SHP77 treated with DMSO at 0.1 percent for 48 hours (cell line): ENCODE results near the gene ADGRG1.

Experiments used
- DNase-seq: peaks from one replicate; lab custom pipeline; 2025; lab: John Stamatoyannopoulos, UW

Gene ADGRG1

DNA sequence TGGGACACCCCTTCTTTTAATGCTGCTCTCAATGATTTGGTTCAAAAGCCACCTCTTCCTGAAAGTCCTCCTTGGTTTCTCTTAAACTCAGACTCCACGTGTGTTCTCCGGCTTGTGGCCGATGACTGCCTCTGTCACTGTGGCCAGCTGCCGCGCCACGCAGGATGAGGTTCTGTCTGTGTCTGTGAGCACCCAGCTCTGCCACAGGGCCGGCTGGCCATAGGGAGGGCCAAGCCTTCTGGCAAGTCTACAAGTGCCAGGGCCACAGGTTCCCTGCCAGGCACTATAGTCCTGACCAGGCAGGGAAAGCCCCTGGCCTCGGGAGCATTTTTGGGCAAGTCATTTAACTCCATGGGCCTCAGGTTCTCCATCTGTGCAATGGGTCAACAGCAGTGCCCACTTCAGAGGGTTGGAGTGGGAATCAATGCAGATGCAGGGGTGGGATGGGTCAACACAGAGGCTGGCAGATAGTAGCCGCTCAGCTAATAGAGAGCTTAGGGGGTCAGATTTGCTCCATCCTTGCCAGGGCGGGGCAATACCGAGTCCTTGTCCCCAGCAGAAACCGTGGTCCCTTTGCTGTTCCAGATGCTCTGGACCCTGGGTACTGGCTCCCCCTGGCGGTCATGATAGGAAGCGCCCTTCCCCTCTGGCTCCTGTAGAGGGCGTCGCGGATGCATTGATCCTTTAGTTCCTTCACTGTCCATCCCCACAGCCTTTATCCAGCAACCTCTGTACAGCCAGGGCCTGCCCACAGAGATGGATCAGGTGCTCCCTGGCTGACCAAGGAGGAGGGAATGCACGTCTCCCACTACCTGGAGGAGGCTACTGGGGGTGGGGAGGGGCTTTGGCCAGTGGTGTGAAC, 20.4 kb downstream of the ADGRG1 start:
- peak; percentile 34 for DNase-seq

DNA sequence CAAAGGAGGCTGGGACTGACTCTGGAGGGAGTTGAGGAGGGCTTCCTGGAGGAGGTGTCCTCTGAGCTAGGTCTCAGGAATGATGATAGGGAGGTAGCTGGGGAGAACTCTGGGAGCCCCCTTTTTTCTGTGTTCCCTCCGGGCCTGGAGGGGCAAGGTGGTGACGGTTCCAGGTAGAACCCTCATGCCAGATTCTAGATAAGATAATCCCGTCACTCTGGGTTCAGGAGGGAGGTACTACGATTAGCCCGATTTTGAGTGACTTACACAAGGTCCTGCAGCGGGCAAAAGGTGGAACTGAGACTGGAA, 21.0 kb downstream of the ADGRG1 start:
- no peak for DNase-seq

DNA sequence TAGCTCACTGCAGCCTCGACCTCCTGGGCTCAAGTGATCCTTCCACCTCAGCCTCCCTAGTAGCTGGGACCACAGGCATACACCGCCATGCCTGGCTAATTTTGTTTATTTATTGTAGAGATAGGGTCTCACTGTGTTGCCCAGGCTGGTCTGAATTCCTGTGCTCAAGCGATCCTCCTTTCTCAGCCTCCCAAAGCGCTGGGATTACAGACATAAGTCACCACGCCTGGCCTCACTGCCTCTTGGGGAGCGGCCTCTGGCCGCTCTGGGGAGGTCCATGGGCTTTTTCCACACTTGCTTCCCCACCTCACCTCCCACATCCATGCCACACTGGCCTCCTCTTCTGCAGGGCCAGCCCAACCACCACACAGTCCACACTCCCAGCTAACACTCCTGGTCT, 21.4 kb downstream of the ADGRG1 start:
- no peak for DNase-seq

DNA sequence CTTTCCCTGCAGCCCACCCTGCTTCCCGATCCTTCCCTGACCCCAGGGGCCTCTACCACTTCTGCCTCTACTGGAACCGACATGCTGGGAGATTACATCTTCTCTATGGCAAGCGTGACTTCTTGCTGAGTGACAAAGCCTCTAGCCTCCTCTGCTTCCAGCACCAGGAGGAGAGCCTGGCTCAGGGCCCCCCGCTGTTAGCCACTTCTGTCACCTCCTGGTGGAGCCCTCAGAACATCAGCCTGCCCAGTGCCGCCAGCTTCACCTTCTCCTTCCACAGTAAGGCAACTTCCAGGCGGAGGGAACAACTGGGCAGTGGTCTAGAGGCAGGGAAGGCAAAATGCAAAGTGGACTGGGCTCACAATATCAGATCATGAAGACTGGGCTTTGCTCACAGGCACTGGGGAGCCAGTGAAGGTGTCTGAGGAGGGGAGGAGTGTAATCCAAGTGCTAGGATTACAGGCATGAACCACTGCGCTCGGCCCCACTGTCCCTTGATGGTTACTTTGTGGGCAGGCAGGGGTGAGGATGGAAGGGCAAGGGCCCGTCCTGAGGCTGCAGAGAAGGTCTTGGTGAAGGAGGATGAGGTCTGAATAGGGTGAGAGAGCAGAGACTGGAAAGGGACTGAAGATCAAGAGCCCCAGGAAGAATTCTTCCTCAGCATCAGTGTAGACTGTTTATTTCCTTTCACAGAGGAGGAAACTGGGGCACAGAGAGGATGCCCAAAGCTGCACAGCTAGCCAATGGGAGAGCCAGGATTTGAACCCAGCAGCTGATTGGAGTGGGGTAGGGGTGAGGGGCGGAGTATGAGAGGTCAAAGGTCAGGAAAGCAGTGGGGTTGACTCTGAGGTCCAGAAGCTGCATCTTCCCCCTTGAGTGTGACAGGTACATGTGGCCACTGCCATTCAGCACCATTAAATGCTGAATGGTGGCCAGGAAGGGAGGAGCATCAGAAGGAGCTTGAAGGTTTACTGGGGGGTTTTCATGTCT, 23.2 kb downstream of the ADGRG1 start:
- no peak for DNase-seq

DNA sequence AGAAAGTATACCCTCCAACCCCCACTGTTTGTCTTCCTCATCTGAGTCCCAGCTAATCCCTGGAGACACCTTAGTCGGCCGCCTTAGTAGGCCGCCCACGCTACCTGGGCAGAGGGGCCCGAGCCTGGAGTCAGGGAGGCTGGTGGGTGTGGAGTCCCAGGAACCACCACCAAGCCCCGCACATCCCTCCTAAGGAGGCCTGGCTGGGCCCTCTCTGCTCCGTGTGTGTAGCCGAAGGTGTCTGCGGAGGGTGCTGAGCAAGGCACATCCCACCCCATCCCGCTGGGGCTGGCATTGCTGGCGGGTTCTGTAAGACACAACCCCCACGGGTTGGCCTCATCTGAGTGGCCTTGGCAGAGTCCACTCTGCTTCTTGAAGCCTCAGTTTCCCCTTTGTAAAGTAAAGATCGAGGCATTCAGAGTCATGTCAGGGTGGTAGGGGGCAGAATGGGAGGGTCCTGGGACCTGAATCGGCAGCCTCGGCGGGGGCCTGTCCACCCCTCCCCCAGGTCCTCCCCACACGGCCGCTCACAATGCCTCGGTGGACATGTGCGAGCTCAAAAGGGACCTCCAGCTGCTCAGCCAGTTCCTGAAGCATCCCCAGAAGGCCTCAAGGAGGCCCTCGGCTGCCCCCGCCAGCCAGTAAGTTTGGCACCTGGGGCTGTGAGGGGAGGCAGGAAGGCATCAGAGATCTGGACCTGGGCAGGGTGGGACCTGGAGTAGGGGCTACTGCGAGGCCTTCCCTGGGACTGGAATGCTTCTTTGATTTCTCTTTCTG, 24.5 kb downstream of the ADGRG1 start:
- no peak for DNase-seq

DNA sequence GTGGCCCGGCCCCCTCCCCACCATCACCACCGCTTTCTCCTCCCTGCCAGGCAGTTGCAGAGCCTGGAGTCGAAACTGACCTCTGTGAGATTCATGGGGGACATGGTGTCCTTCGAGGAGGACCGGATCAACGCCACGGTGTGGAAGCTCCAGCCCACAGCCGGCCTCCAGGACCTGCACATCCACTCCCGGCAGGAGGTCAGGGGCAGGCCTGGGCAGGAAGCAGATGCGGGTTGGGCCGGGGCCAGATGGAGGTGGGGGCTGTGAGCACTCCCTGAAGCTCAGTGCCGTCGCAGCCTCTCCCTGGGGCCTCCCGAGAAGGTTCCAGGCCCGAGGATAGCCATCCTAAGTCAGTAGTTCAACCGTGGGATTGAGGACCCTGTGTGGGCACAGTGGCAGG, 25.5 kb downstream of the ADGRG1 start:
- no peak for DNase-seq

DNA sequence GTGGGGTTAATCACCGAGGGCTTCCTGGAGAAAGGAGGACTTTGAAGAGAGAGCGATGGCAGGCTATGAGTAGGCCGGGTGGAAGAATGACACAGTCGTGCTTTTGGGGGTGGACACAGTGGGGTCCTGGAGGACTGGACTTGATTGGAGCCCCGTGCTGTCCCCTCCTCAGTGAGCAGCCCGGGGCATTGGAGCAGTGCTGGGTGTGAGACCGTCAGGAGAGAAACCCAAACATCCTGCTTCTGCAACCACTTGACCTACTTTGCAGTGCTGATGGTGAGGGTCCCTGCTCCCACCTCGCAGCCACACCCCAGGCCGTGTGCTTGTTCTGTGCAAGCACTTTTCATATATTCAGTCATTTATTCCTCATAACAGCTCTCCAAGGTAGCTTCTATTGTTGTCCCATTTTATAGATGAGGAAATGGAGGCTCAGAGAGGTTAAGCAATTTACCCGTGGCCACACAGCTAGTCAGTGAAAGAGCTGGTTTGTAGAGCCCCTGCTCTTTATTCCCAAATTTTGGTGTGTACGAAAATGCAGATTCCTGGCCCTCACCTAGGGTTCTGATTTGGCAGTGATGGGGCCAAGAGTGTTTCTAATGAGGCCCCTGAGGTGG, 28.0 kb downstream of the ADGRG1 start:
- DNase-seq, result no peak

DNA sequence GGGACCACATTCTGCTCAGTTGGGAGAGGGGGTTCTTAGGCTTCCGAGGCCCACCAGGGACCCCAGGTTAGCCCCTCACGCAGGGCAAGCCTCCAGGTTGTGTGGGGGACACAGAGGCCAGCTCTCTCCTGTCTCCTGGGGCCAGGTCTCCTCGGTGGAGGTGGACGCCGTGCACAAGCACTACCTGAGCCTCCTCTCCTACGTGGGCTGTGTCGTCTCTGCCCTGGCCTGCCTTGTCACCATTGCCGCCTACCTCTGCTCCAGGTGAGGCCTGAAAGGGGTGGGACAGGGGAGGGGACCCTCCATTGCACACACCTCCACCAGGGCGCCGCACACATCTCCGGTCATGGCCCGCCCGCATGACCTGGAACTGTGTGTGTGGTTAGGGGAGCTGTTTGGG, 28.8 kb downstream of the ADGRG1 start:
- no peak for DNase-seq

DNA sequence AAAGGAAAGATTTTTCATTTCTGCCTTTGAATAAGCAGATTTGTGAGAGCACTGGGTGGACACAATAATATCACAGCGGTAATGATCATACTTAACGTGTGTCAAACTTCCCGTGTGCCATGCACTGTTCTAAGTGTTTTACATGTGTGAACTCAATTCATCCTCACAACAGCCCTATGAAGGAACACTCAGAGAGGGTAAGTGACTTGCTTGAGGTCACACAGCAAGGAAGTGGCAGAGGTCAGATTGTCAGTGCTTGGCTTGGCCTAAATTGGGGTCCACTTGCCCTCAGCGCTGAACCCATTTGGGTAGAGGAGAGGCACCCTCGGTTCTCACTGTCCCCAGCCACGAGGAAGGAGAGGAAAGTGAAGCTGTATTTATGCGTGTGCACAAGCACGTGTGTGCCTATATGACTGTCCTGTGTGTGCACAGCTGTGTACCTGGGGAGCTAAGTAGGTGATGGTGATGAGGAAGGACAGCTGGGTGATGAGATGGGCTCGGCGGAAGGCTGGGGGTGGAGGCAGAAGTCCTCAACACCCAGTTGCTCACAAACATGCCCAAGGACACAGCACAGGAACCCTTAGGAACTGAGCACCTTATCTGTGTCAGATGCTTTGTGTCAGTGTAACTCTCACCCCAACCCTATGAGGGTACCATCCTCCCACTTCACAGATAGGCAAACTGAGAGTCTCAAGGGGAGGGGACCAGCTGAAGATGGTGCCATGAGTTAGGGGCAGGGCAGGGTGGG, 29.9 kb downstream of the ADGRG1 start:
- DNase-seq, result no peak

DNA sequence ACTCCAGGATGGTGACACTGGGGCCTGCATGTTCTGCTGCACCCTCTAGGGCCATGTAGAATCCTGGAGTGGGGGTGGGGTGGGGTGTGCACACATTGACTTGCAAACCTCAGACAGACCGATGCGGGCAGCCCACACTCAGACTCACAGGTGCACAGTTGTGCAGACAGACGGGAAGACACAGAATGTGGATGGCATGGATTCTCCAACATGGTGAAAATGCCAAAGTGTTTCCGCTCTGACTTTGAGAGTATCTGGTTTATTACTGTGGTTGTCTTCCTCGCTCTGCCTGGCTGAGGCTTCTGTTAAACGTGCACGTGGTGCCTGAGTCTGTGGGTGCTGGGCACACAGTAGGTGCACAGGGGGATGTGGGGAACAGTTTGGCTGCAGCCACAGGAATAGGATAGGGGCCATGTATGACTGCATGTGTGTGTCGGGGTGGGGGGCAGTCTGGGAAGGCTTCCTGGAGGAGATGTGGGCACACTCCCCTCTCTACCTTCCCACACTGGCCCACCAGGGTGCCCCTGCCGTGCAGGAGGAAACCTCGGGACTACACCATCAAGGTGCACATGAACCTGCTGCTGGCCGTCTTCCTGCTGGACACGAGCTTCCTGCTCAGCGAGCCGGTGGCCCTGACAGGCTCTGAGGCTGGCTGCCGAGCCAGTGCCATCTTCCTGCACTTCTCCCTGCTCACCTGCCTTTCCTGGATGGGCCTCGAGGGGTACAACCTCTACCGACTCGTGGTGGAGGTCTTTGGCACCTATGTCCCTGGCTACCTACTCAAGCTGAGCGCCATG, 30.6 kb downstream of the ADGRG1 start:
- DNase-seq, result no peak

DNA sequence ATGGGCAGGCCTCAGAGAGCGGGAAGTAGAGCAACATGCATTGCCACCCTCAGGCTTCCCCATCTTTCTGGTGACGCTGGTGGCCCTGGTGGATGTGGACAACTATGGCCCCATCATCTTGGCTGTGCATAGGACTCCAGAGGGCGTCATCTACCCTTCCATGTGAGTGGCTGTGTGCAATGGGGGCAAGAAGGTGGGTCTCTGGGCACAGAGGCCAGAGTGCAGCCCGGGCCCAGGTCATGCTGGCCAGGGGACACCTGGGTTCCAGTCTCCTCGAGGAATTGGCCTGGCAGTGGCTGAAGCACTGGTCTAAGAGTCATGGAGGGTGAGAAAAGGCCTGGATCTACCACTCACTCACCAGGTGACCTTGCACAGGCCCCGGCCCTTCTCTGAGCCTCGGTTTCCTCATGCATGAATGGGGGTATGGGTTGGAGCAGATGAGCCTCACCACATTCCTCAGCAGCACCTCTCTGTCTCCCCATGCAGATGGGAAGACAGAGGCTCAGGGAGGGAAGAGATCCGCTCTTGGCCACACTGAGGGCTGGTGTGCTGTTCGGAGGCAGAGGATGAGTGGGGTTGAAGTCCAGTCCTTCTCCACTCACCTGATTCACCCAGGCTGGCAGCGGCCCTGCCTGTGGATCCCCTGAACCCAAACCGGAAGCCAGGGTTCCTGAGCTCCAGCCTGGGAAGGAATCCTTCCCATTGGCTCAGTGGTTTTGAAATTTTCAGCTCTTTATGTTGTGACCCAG, 32.5 kb downstream of the ADGRG1 start:
- no peak for DNase-seq

DNA sequence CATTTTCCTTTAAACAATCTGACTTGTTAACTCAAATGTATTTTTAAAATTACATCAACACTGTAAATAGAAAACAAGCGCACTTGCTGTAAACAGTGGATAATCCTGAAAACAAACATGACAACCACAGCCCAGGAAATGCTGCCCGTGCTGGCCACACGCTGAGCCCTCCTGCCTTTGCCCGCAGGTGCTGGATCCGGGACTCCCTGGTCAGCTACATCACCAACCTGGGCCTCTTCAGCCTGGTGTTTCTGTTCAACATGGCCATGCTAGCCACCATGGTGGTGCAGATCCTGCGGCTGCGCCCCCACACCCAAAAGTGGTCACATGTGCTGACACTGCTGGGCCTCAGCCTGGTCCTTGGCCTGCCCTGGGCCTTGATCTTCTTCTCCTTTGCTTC, 33.1 kb downstream of the ADGRG1 start:
- no peak for DNase-seq

DNA sequence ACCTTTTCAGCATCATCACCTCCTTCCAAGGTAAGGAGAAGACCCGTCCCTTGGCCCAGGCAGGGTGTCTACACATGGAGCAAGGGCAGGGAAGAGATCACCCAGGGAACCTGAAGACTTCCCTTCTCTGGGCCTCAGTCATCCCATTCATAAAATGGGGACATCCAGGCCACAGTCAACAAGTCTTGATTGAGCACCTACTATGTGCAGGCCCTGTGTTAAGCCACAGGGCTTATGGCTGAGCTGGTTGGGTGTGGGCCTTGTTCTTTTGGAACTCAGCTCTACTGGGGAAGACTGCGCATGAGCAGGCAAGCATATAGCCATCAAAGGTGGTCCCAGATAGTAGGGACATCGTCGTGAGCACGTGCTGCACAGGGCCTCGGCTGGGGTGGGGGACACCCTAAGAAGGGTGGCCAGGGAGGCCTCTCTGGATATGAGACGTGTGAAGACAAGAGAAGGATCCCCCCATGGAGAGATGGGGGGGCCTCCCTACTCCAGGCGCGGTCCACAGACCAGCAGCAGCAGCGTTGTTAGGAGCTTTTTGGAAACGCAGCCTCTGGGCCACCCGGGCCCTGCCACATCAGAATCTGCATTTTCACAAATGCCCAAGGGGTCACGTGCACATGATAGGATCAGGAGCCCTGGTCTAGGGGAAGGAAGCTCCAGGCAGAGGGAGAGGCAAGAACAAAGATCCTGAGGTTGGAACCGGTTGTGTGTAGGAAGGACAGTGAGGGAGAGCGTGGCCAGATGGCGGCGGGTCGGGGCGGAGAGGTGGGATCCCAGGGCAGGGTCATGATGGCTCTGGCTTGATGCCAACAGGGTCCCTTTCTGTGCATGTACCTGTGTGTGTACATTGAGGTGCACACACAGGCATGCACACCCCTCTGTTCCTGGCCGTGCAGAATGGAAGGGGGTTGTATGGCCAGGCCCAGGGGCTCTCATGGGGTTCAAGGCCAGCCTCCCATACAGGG, 33.8 kb downstream of the ADGRG1 start:
- DNase-seq, result no peak

DNA sequence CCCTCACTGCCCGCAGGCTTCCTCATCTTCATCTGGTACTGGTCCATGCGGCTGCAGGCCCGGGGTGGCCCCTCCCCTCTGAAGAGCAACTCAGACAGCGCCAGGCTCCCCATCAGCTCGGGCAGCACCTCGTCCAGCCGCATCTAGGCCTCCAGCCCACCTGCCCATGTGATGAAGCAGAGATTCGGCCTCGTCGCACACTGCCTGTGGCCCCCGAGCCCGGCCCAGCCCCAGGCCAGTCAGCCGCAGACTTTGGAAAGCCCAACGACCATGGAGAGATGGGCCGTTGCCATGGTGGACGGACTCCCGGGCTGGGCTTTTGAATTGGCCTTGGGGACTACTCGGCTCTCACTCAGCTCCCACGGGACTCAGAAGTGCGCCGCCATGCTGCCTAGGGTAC, 35.0 kb downstream of the ADGRG1 start:
- no peak for DNase-seq

DNA sequence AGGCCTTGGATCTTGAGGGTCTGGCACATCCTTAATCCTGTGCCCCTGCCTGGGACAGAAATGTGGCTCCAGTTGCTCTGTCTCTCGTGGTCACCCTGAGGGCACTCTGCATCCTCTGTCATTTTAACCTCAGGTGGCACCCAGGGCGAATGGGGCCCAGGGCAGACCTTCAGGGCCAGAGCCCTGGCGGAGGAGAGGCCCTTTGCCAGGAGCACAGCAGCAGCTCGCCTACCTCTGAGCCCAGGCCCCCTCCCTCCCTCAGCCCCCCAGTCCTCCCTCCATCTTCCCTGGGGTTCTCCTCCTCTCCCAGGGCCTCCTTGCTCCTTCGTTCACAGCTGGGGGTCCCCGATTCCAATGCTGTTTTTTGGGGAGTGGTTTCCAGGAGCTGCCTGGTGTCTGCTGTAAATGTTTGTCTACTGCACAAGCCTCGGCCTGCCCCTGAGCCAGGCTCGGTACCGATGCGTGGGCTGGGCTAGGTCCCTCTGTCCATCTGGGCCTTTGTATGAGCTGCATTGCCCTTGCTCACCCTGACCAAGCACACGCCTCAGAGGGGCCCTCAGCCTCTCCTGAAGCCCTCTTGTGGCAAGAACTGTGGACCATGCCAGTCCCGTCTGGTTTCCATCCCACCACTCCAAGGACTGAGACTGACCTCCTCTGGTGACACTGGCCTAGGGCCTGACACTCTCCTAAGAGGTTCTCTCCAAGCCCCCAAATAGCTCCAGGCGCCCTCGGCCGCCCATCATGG, 35.7 kb downstream of the ADGRG1 start:
- DNase-seq, result no peak

DNA sequence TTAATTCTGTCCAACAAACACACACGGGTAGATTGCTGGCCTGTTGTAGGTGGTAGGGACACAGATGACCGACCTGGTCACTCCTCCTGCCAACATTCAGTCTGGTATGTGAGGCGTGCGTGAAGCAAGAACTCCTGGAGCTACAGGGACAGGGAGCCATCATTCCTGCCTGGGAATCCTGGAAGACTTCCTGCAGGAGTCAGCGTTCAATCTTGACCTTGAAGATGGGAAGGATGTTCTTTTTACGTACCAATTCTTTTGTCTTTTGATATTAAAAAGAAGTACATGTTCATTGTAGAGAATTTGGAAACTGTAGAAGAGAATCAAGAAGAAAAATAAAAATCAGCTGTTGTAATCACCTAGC, 36.2 kb downstream of the ADGRG1 start:
- no peak for DNase-seq

DNA sequence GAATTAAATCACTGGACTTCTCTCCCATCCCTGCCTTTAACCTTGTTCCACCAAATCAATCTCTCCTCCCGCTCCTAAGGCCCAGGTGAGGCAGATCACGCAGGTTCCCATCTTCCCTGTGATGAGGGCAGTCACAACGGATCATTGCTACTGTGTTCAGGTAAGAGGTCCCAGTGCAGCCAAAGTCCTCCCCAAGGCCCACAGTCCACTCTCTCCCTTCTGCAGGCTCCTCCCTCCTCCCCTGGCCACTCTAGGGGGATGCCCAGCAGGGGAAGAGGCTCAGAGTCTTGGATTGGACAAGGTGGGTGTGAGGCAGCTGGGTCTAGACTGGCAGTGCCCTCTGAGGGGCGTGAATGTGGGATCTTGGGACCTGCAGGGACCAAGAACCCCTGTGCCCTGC, 37.1 kb downstream of the ADGRG1 start:
- no peak for DNase-seq
